ENCODE measurements around the gene NKIRAS2. TPM values are rescaled to one million over a fixed set of nuclear protein-coding genes. Genes with fewer than 3 reads are reported as not detected.
A peak's percentile ranks its signal among the peaks of the same experiment; 100 is the strongest.

NKIRAS2 gene
- total RNA-seq, 1 donor from 2014 or later = 28.8 TPM

- no peaks in the 10 kb centered on the region for H3K27me3 ChIP-seq
- H3K36me3 ChIP-seq = no peaks in the 10 kb centered on the region
- no peak overlapping the region for H3K4me3 ChIP-seq
- TF ChIP-seq CTCF (IDR thresholded peaks at IDR 0.05) = no peak
- DNase-seq (no peak), ATAC-seq (no peak)
- intact Hi-C loops (cut with DNase I) = no loop called here
- no peaks in the 10 kb centered on the region for H3K9me3 ChIP-seq
- H3K4me1 ChIP-seq = no peaks in the 10 kb centered on the region
- H3K27ac ChIP-seq = no peak overlapping the region
Observed at GRCh38 chr17:42042598-42043319, 22.9 kb downstream of the NKIRAS2 start.

- Histone ChIP-seq H3K4me1 (peaks cover 8% of the 10 kb centered on the region), H3K27ac (no peak overlapping the region), H3K4me3 (no peak overlapping the region), H3K9me3 (no peaks in the 10 kb centered on the region), H3K27me3 (no peaks in the 10 kb centered on the region), H3K36me3 (no peaks in the 10 kb centered on the region)
- no peak for TF ChIP-seq CTCF (IDR thresholded peaks at IDR 0.05)
- DNase-seq (no peak), ATAC-seq (no peak)
- intact Hi-C loops (cut with DNase I) = no loop called here
Observed at GRCh38 chr17:42045719-42046118, 25.8 kb downstream of the NKIRAS2 start.

GRCh38 chr17:42047343-42047742, 27.5 kb downstream of the NKIRAS2 start:
- Histone ChIP-seq H3K27me3 (no peaks in the 10 kb centered on the region), H3K27ac (no peak overlapping the region), H3K4me1 (peaks cover 11% of the 10 kb centered on the region), H3K4me3 (no peak overlapping the region), H3K36me3 (no peaks in the 10 kb centered on the region), H3K9me3 (no peaks in the 10 kb centered on the region)
- DNase-seq = no peak
- no peak for ATAC-seq
- no peak for TF ChIP-seq CTCF (IDR thresholded peaks at IDR 0.05)
- intact Hi-C loops (cut with DNase I) = no loop called here

GRCh38 chr17:42049834-42050392, 30.0 kb downstream of the NKIRAS2 start:
- ATAC-seq (peak; percentile 6), DNase-seq (no peak)
- Histone ChIP-seq H3K4me3 (peak overlapping the region; percentile 67), H3K36me3 (no peaks in the 10 kb centered on the region), H3K27me3 (peaks cover 9% of the 10 kb centered on the region), H3K27ac (peak overlapping the region; percentile 60), H3K4me1 (peaks cover 11% of the 10 kb centered on the region), H3K9me3 (no peaks in the 10 kb centered on the region)
- TF ChIP-seq CTCF (IDR thresholded peaks at IDR 0.05) = no peak
- intact Hi-C loops (cut with DNase I) = no loop called here

GRCh38 chr17:42050393-42051012, 30.6 kb downstream of the NKIRAS2 start, which contains the start of gene C17orf113:
C17orf113 (minus strand) TSS chr17:42050601; CDS start chr17:42043376, 7,225 bp downstream.
- H3K4me3 ChIP-seq = peak within 1 kb of the TSS; percentile 67
- peak; percentile 88 for ATAC-seq
- peaks cover 11% of the 10 kb centered on the region for H3K4me1 ChIP-seq
- H3K27me3 ChIP-seq = peaks cover 9% of the 10 kb centered on the region
- no peaks in the 10 kb centered on the region for H3K9me3 ChIP-seq
- TF ChIP-seq CTCF (IDR thresholded peaks at IDR 0.05) = peak; percentile 37
- DNase-seq = peak; percentile 81
- no peaks in the 10 kb centered on the region for H3K36me3 ChIP-seq
- H3K27ac ChIP-seq = peak within 1 kb of the TSS; percentile 60
- intact Hi-C loops (cut with DNase I) = no loop called here
